OCI-LY1 (cell line): ENCODE measurements around the gene SYTL1.

Source experiments
- H2AFZ ChIP-seq: fragments of 200-600 bp; sonication (generic), shearing (Covaris generic); 2 replicates; pipeline ENCODE4 v1.6.0; 2014; ENCODE audit warnings: antibody characterized with exemption, mild to moderate bottlenecking, low read length
- H3F3A ChIP-seq: fragments of 200-600 bp; sonication (generic), shearing (Covaris generic); 2 replicates; pipeline ENCODE4 v1.6.0; 2014; ENCODE audit warnings: mild to moderate bottlenecking, antibody characterized with exemption, low read length, moderate library complexity; ENCODE audit not compliant: insufficient read depth
- H3K27ac ChIP-seq: fragments of 200-600 bp; sonication (generic); 2 replicates; pipeline ENCODE4 v1.5.1; 2014; ENCODE audit warnings: low read length, mixed run types, mild to moderate bottlenecking, low read depth; ENCODE audit not compliant: poor library complexity, severe bottlenecking
- H3K27me3 ChIP-seq: fragments of 200-600 bp; sonication (generic); 2 replicates; pipeline ENCODE4 v1.6.0; 2014; ENCODE audit warnings: antibody characterized with exemption, mild to moderate bottlenecking, low read length, moderate library complexity; ENCODE audit not compliant: insufficient read depth
- H3K36me3 ChIP-seq: fragments of 200-600 bp; sonication (generic); 2 replicates; pipeline ENCODE4 v1.6.1; 2014; ENCODE audit warnings: mild to moderate bottlenecking, antibody characterized with exemption, low read length, moderate library complexity, mixed read lengths; ENCODE audit not compliant: insufficient read depth
- H3K4me1 ChIP-seq: fragments of 200-600 bp; sonication (generic); 2 replicates; pipeline ENCODE4 v1.5.1; 2014; ENCODE audit warnings: mild to moderate bottlenecking, low read length, moderate library complexity; ENCODE audit not compliant: insufficient read depth, severe bottlenecking
- H3K4me2 ChIP-seq: fragments of 200-600 bp; sonication (generic), shearing (Covaris generic); 2 replicates; pipeline ENCODE4 v1.6.1; 2014; ENCODE audit warnings: low read length
- H3K4me3 ChIP-seq: fragments of 200-600 bp; sonication (generic); 2 replicates; pipeline ENCODE4 v1.5.1; 2014; ENCODE audit warnings: low read length, low read depth, mild to moderate bottlenecking, mixed read lengths; ENCODE audit not compliant: poor library complexity, severe bottlenecking
- H3K79me2 ChIP-seq: fragments of 200-600 bp; shearing (Covaris generic); 2 replicates; pipeline ENCODE4 v1.6.1; 2016; ENCODE audit warnings: mixed run types, low read length, mixed read lengths; ENCODE audit not compliant: insufficient read depth
- H3K9ac ChIP-seq: fragments of 200-600 bp; sonication (generic), shearing (Covaris generic); 2 replicates; pipeline ENCODE4 v1.6.1; 2014; ENCODE audit warnings: mild to moderate bottlenecking, low read length, mixed read lengths
- H3K9me2 ChIP-seq: fragments of 200-600 bp; sonication (generic), shearing (Covaris generic); 2 replicates; pipeline ENCODE4 v1.6.1; 2014; ENCODE audit warnings: low read depth, mild to moderate bottlenecking, low read length, mixed read lengths
- H3K9me3 ChIP-seq: fragments of 200-600 bp; shearing (Covaris generic); 2 replicates; pipeline ENCODE4 v1.6.1; 2014; ENCODE audit warnings: low read length, mixed read lengths
- H4K20me1 ChIP-seq: fragments of 200-600 bp; sonication (generic), shearing (Covaris generic); 2 replicates; pipeline ENCODE4 v1.6.0; 2016; ENCODE audit warnings: mild to moderate bottlenecking, low read length; ENCODE audit not compliant: insufficient read depth
- CTCF ChIP-seq: fragments of 200-600 bp; sonication (generic), shearing (Covaris generic); IDR thresholded peaks from 2 replicates; pipeline ENCODE4 v1.5.1; 2017; ENCODE audit warnings: mild to moderate bottlenecking, antibody characterized with exemption, low read length, moderate library complexity, mixed read lengths
- EZH2 ChIP-seq: fragments of 200-600 bp; sonication (generic), shearing (Covaris generic); IDR thresholded peaks from 2 replicates; pipeline ENCODE4 v1.8.0; 2017; ENCODE audit warnings: borderline replicate concordance, mixed run types, mild to moderate bottlenecking, antibody characterized with exemption, low read length, moderate library complexity, mixed read lengths

Gene SYTL1

DNA sequence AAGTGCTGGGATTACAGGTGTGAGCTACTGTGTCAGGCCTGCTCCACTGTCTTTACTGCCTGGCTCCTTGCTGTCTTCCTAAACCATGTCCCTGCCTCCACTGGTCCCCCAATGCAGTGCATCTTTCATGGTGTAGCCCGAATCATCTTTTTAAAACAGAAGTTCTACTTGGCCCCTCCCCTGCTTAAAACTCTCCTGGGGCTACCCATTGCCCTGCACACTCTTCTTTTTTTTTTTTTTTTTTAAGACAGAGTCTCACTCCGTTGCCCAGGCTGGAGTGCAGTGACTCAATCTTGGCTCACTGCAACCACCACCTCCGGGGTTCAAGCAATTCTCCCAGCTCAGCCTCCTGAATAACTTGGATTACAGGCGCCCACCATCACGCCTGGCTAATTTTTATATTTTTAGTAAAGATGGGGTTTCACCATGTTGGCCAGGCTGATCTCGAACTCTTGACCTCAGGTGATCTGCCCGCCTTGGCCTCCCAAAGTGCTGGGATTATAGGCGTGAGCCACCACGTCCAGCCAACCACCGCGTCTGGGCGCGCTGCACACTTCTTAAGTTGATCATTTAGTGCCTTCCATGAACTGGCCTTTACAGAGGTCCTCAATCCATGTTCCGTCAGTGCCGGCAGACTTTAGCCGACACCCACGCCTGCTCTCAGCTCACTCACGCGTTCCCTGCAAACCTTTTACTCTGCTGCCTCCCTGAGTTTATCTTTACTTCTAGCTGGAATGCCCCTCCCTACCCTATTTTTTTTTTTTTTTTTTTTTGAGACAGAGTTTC is 30.4 kb downstream of the SYTL1 start:
- Histone ChIP-seq H3K4me1 (peaks cover 4% of the 10 kb centered on the region), H3K27ac (no peak overlapping the region), H3K36me3 (no peaks in the 10 kb centered on the region), H4K20me1 (no peaks in the 10 kb centered on the region), H3K9me2 (no peaks in the 10 kb centered on the region), H3F3A (no peaks in the 10 kb centered on the region), H3K4me3 (no peak overlapping the region), H3K27me3 (0 out of 2 replicates have a peak, but pooled peaks cover 5% of the 10 kb centered on the region), H2AFZ (no peak overlapping the region), H3K4me2 (no peak overlapping the region), H3K9me3 (no peaks in the 10 kb centered on the region), H3K79me2 (no peaks in the 10 kb centered on the region), H3K9ac (no peak overlapping the region)
- no peak for TF ChIP-seq EZH2
- no peak for TF ChIP-seq CTCF

DNA sequence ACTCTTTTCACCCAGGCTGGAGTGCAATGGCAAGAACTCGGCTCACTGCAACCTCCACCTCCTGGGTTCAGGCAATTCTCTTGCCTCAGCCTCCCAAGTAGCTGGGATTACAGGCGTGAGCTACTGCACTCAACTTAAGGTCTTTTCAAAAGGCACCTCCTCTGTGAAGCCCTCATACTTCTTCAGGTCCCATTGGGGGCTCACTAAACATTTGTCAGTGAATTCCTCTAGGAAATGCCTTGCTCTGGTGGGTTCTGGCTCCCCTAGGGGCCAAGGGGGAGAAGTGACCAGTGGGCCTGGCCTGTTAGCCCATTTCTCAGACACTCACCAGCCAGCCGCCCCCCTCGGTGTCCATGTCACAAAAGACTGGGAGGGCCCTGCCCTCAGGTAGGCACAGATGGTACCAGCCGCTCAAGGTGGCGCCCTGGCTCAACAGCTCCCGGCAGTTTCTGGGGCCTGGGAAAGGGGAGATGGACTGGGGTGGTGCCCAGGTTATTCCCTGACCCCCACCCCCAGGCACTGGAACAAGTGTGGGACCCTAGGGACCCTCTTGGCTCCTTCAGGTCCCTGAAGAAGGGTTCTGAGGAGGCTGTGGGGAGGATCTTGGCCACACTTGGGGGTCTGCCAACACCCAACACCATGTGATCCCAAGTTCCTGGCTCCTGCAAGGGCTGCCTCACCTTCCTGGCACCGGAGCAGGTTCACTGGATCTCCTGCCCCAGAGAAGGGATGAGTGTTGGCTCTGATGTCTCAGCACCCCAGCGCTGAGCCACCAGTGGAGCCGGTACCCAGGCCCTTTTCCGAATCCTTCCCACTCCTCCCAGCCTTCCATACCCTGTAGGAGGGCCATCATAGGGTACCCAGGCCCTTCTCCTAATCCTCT is 31.2 kb downstream of the SYTL1 start:
- no peak overlapping the region for H3K4me2 ChIP-seq
- H3K4me3 ChIP-seq = no peak overlapping the region
- H3K4me1 ChIP-seq = peaks cover 4% of the 10 kb centered on the region
- H3K9ac ChIP-seq = no peak overlapping the region
- no peak overlapping the region for H2AFZ ChIP-seq
- H3K9me2 ChIP-seq = no peaks in the 10 kb centered on the region
- no peak overlapping the region for H3K27ac ChIP-seq
- no peaks in the 10 kb centered on the region for H3F3A ChIP-seq
- no peaks in the 10 kb centered on the region for H4K20me1 ChIP-seq
- no peaks in the 10 kb centered on the region for H3K79me2 ChIP-seq
- no peak for TF ChIP-seq EZH2
- no peak; the same call in 1 of the 2 replicates for TF ChIP-seq CTCF
- no peaks in the 10 kb centered on the region for H3K36me3 ChIP-seq
- H3K9me3 ChIP-seq = no peaks in the 10 kb centered on the region
- H3K27me3 ChIP-seq = 0 out of 2 replicates have a peak, but pooled peaks cover 5% of the 10 kb centered on the region

- H3K4me1 ChIP-seq = peaks cover 4% of the 10 kb centered on the region
- TF ChIP-seq EZH2 (no peak), CTCF (no peak)
These were observed 32.7 kb downstream of the SYTL1 start, which contains the start of gene FCN3 for GRCh38 chr1:27374362-27375086. TSS of gene FCN3 (minus strand) at chr1:27374824. CDS start at chr1:27374818, 6 bp downstream.

More at GRCh38 chr1:27374362-27375086, 32.7 kb downstream of the SYTL1 start, which contains the start of gene FCN3:
- H3K79me2 ChIP-seq = no peaks in the 10 kb centered on the region
- 0 out of 2 replicates have a peak, but pooled peaks cover 5% of the 10 kb centered on the region for H3K27me3 ChIP-seq
- H4K20me1 ChIP-seq = no peaks in the 10 kb centered on the region
- H2AFZ ChIP-seq = no peak within 1 kb of the TSS
- H3K36me3 ChIP-seq = no peaks in the 10 kb centered on the region
- no peak within 1 kb of the TSS for H3K9ac ChIP-seq
- no peaks in the 10 kb centered on the region for H3F3A ChIP-seq
- no peaks in the 10 kb centered on the region for H3K9me3 ChIP-seq
- H3K4me3 ChIP-seq = no peak within 1 kb of the TSS
- no peak within 1 kb of the TSS for H3K27ac ChIP-seq
- H3K4me2 ChIP-seq = no peak within 1 kb of the TSS
- H3K9me2 ChIP-seq = no peaks in the 10 kb centered on the region
